HFF-Myc (cell line): ENCODE results near the gene XRCC6.

ENCODE experiments used
- DNase-seq: peaks from one replicate; pipeline ENCODE4 v3.0.0-alpha.2; 2011; ENCODE audit warnings: low read depth; ENCODE audit errors: extremely low read depth
- H3K4me3 ChIP-seq: replicated peaks from 2 replicates; pipeline ENCODE4 v1.5.1; 2011; ENCODE audit warnings: low read depth, mild to moderate bottlenecking, control low read depth, low read length
- CTCF ChIP-seq: IDR thresholded peaks from 2 replicates; pipeline ENCODE4 v1.5.1; 2012; ENCODE audit warnings: mild to moderate bottlenecking, low read depth, low read length, control low read depth; ENCODE audit errors: missing control alignments

XRCC6 gene

GRCh38 chr22:41598891-41599635 is 22.0 kb upstream of the XRCC6 start:
- DNase-seq, result no peak
- no peak for TF ChIP-seq CTCF
- H3K4me3 ChIP-seq, result no peak overlapping the region

DNA sequence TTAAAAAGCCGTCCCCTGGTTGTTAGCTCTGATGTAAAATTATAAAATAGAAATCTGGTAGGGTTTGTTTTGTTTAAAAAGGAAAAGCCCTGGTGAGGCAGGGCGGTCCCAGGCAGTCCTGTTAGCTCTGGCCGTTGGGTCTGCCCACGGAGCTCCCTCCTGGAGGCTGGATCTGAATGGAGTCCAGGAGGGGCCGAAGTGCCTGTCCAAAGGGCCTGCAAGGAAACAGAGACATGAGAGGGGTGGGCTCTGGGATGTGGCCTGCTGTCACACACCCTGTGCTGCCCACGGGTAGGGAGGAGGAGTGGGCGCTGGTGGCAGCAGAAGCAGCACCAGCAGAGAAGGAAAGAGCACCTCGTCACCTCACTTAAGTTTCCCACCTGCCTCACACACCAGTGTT is 20.1 kb upstream of the XRCC6 start:
- no peak for TF ChIP-seq CTCF
- DNase-seq, result no peak

GRCh38 chr22:41603873-41604332 is 17.2 kb upstream of the XRCC6 start:
- no peak overlapping the region for H3K4me3 ChIP-seq
- no peak for DNase-seq
- TF ChIP-seq CTCF, result no peak

More for the DNA sequence above, 20.1 kb upstream of the XRCC6 start:
- no peak overlapping the region for H3K4me3 ChIP-seq

- DNase-seq, result no peak
- TF ChIP-seq CTCF, result no peak
- no peak overlapping the region for H3K4me3 ChIP-seq
These were observed 12.7 kb upstream of the XRCC6 start for GRCh38 chr22:41608386-41608785.

DNA sequence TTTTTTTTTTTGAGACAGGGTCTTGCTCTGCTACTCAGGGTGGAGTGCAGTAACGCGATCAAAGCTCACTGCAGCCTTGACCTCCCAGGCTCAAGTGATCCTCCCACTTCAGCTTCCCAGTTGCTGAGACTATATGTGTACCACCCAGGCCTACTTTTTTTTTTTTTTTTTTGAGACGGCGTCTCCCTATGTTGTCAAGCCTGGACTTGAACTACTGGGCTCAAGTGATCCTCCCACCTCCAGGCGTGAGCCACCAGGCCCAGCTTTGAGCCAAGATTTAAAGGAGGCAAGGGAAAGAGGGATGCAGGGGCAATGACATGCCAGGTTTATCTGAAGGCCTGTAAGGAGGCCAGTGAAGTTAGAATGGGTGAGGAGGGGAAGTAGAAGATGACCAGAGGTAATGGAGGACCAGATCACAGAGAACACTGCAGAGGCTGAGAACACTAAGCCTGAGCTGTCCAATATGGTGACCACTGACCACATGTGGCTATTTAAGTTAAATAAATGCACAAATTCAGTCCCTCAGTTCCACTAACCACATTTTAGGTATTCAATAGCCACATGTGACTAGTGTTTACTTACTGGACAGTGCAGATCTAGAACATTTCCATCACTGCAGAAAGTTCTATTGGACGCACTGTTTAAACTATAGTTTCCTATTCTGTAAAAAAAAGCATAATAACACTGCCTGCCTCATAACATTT is 8.3 kb upstream of the XRCC6 start:
- DNase-seq, result no peak
- H3K4me3 ChIP-seq, result no peak overlapping the region
- TF ChIP-seq CTCF, result no peak

DNA sequence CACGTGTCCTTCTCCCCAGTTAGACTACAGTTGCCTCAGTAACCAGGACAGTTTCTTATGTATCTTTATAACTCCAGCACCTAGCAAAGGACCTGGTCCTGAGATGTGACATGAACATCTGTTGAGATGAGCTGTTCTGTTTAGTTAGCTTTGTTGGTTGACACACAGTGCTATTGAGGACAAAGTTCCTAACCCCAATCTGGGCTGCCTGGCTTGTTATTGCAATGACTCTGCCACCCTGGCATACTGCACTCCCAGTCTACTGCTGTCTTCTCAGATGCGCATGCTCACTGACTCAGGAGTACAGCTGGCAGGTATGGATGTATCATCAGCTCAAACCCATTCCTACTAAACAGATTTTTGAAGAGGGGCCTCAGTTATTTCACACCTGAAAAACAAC is 7.6 kb upstream of the XRCC6 start:
- no peak for TF ChIP-seq CTCF
- H3K4me3 ChIP-seq, result no peak overlapping the region
- DNase-seq, result no peak
